Testis (tissue), 3 donors: Measurements from ENCODE around the gene CNTD1. TPM values are rescaled to one million over a fixed set of nuclear protein-coding genes. Genes with fewer than 3 reads are reported as not detected.

Experiments
- microRNA-seq, 2 donors: library from miRNA; unstranded; fragments of <30 nt; microRNA quantifications; one replicate each; pipeline ENCODE4, GENCODE V29; 2016; ENCODE audit warnings: borderline number of aligned reads in 2 of 2, borderline replicate concordance in 1 of 2
- polyA plus RNA-seq: library from polyadenylated mRNA; stranded (reverse); fragments of 350-450 nt; fragmentation: Illumina TruSeq; extraction: RNeasy Lipid Tissue Mini Kit (QIAGEN cat#74804); gene quantifications from one replicate; pipeline ENCODE4 v1.2.3, GENCODE V29; 2014; ENCODE audit warnings: low read depth, low replicate concordance; ENCODE audit not compliant: insufficient read depth
- small RNA-seq, 2 donors: library from RNA; depleted of rRNA; stranded (forward); fragments of <200 nt; gene quantifications; one replicate each; pipeline ENCODE3, GENCODE V24; 2016
- total RNA-seq, 2 donors: library from RNA; depleted of rRNA; stranded (reverse); fragments of >200 nt; gene quantifications; one replicate each; pipeline ENCODE4 v1.2.3, GENCODE V29; 2016

The CNTD1 gene
- total and polyA plus RNA-seq, 3 donors from 2014 or later = 21.2 to 114 (median 49.1) TPM

Small RNA genes lying within 50 kb of the gene (microRNA-seq; reads per million reads assigned to microRNA genes)
- gene MIR6781 = 0 reads per million in 2 donors

Small RNA genes lying within 50 kb of the gene (small RNA-seq; reads per million reads assigned to genes)
- gene HMGN2P15 = 0 to 0.28 reads per million in 2 donors
- 0 reads per million in 2 donors for gene MIR6781

Other genes starting within 250 kb of the CNTD1 start
- 10 to 100 TPM; 13.8 to 14.4 TPM for gene HSD17B1, start 245.9 kb upstream of the CNTD1 start, total RNA-seq
- 7.1 TPM for gene HSD17B1, start 245.9 kb upstream of the CNTD1 start, polyA plus RNA-seq
- gene COASY, start 236.7 kb upstream of the CNTD1 start, total RNA-seq = 10 to 100 TPM; 52.8 to 68.5 TPM
- 103 TPM for gene COASY, start 236.7 kb upstream of the CNTD1 start, polyA plus RNA-seq
- 10 to 100 TPM; 27.6 to 38.6 TPM for gene MLX, start 231.8 kb upstream of the CNTD1 start, total RNA-seq
- 26.7 TPM for gene MLX, start 231.8 kb upstream of the CNTD1 start, polyA plus RNA-seq
- gene PSMC3IP, start 221.1 kb upstream of the CNTD1 start, total RNA-seq = 10 to 100 TPM; 17.2 to 27.2 TPM
- 45.3 TPM for gene PSMC3IP, start 221.1 kb upstream of the CNTD1 start, polyA plus RNA-seq
- 100 to 1,000 TPM; 140 to 154 TPM for gene RETREG3, start 189.5 kb upstream of the CNTD1 start, total RNA-seq
- 62.3 TPM for gene RETREG3, start 189.5 kb upstream of the CNTD1 start, polyA plus RNA-seq
- gene TUBG1, start 189.2 kb upstream of the CNTD1 start, total RNA-seq = 100 to 1,000 TPM; 209 to 265 TPM
- gene TUBG1, start 189.2 kb upstream of the CNTD1 start, polyA plus RNA-seq = 411 TPM
- gene TUBG2, start 139.6 kb upstream of the CNTD1 start, total RNA-seq = 10 to 100 TPM; 50.4 to 57.5 TPM
- 30.6 TPM for gene TUBG2, start 139.6 kb upstream of the CNTD1 start, polyA plus RNA-seq
- 10 to 100 TPM; 65.8 to 67.3 TPM for gene PLEKHH3, start 121.9 kb upstream of the CNTD1 start, total RNA-seq
- gene PLEKHH3, start 121.9 kb upstream of the CNTD1 start, polyA plus RNA-seq = 42.8 TPM
- gene CCR10, start 117.0 kb upstream of the CNTD1 start, total RNA-seq = 10 to 100 TPM in 1 of 2 donors, 1 to 10 TPM in 1; 9.8 to 14.3 TPM
- 2.9 TPM for gene CCR10, start 117.0 kb upstream of the CNTD1 start, polyA plus RNA-seq
- 10 to 100 TPM in 1 of 2 donors, 1 to 10 TPM in 1; 9.0 to 10.3 TPM for gene CNTNAP1, start 116.3 kb upstream of the CNTD1 start, total RNA-seq
- gene CNTNAP1, start 116.3 kb upstream of the CNTD1 start, polyA plus RNA-seq = 6.0 TPM
- 10 to 100 TPM; 53.7 to 59.4 TPM for gene EZH1, start 53.8 kb upstream of the CNTD1 start, total RNA-seq
- 28.1 TPM for gene EZH1, start 53.8 kb upstream of the CNTD1 start, polyA plus RNA-seq
- gene RAMP2, start 37.6 kb upstream of the CNTD1 start, total RNA-seq = 10 to 100 TPM in 1 of 2 donors, 1 to 10 TPM in 1; 6.9 to 14.6 TPM
- 38.2 TPM for gene RAMP2, start 37.6 kb upstream of the CNTD1 start, polyA plus RNA-seq
- 10 to 100 TPM; 48.3 to 51.8 TPM for gene VPS25, start 25.4 kb upstream of the CNTD1 start, total RNA-seq
- 64.1 TPM for gene VPS25, start 25.4 kb upstream of the CNTD1 start, polyA plus RNA-seq
- 1 to 10 TPM; 1.4 to 2.3 TPM for gene WNK4, start 18.3 kb upstream of the CNTD1 start, total RNA-seq
- gene WNK4, start 18.3 kb upstream of the CNTD1 start, polyA plus RNA-seq = 2.8 TPM
- 10 to 100 TPM; 43.0 to 49.2 TPM for gene COA3, start 157 bp upstream of the CNTD1 start, total RNA-seq
- gene COA3, start 157 bp upstream of the CNTD1 start, polyA plus RNA-seq = 52.7 TPM
- 100 to 1,000 TPM; 100 to 111 TPM for gene BECN1, start 25.4 kb downstream of the CNTD1 start, total RNA-seq
- gene BECN1, start 25.4 kb downstream of the CNTD1 start, polyA plus RNA-seq = 74.2 TPM
- gene PSME3, start 34.5 kb downstream of the CNTD1 start, total RNA-seq = 10 to 100 TPM; 79.7 to 92.1 TPM
- 135 TPM for gene PSME3, start 34.5 kb downstream of the CNTD1 start, polyA plus RNA-seq
- 10 to 100 TPM; 10.3 to 14.6 TPM for gene AOC2, start 45.7 kb downstream of the CNTD1 start, total RNA-seq
- 5.7 TPM for gene AOC2, start 45.7 kb downstream of the CNTD1 start, polyA plus RNA-seq
- 10 to 100 TPM; 14.3 to 14.8 TPM for gene AOC3, start 52.3 kb downstream of the CNTD1 start, total RNA-seq
- gene AOC3, start 52.3 kb downstream of the CNTD1 start, polyA plus RNA-seq = 46.4 TPM
- gene G6PC1, start 101.9 kb downstream of the CNTD1 start, total RNA-seq = under 1 TPM in 1 of 2 donors, not detected in 1; 0.06 TPM
- 0.26 TPM for gene G6PC1, start 101.9 kb downstream of the CNTD1 start, polyA plus RNA-seq
- 10 to 100 TPM; 62.0 to 84.3 TPM for gene AARSD1, start 165.6 kb downstream of the CNTD1 start, total RNA-seq
- 184 TPM for gene AARSD1, start 165.6 kb downstream of the CNTD1 start, polyA plus RNA-seq
- gene PTGES3L, start 181.2 kb downstream of the CNTD1 start, total RNA-seq = 1 to 10 TPM; 2.8 to 5.2 TPM
- gene PTGES3L, start 181.2 kb downstream of the CNTD1 start, polyA plus RNA-seq = 5.5 TPM
- 10 to 100 TPM; 18.5 to 20.2 TPM for gene RUNDC1, start 181.7 kb downstream of the CNTD1 start, total RNA-seq
- gene RUNDC1, start 181.7 kb downstream of the CNTD1 start, polyA plus RNA-seq = 17.5 TPM
- 100 to 1,000 TPM; 457 to 634 TPM for gene RPL27, start 199.6 kb downstream of the CNTD1 start, total RNA-seq
- 1,036 TPM for gene RPL27, start 199.6 kb downstream of the CNTD1 start, polyA plus RNA-seq
- 10 to 100 TPM in 1 of 2 donors, 1 to 10 TPM in 1; 8.0 to 12.7 TPM for gene IFI35, start 207.9 kb downstream of the CNTD1 start, total RNA-seq
- 15.0 TPM for gene IFI35, start 207.9 kb downstream of the CNTD1 start, polyA plus RNA-seq
- gene VAT1, start 223.5 kb downstream of the CNTD1 start, total RNA-seq = 100 to 1,000 TPM; 201 to 277 TPM
- gene VAT1, start 223.5 kb downstream of the CNTD1 start, polyA plus RNA-seq = 204 TPM
- gene RND2, start 226.4 kb downstream of the CNTD1 start, total RNA-seq = 10 to 100 TPM; 15.7 to 33.1 TPM
- 48.7 TPM for gene RND2, start 226.4 kb downstream of the CNTD1 start, polyA plus RNA-seq